CD14-positive monocyte (primary cell): ENCODE measurements around the gene ZNF622. TPM values are rescaled to one million over a fixed set of nuclear protein-coding genes. Genes with fewer than 3 reads are reported as not detected.

Experiments
- DNase-seq, 3 donors: peaks; one replicate each; pipeline ENCODE4 v3.0.0-alpha.2; 2011 to 2022
- H2AFZ ChIP-seq: 2 replicates; pipeline ENCODE4 v1.6.0; 2012; ENCODE audit warnings: mild to moderate bottlenecking, low read depth, low read length, inconsistent platforms; ENCODE audit not compliant: insufficient read depth, poor library complexity, severe bottlenecking
- H3K27ac ChIP-seq, 2 donors: 1 replicate in 1 of 2; 2 replicates in 1 of 2; pipeline ENCODE4 v1.5.1; 2012 to 2013; ENCODE audit warnings: low read length in 2 of 2, control low read depth in 1 of 2, inconsistent platforms in 1 of 2, low read depth in 1 of 2, mild to moderate bottlenecking in 1 of 2
- H3K27me3 ChIP-seq, 2 donors: one replicate each; pipeline versions ENCODE4 v1.6.0 to v1.6.1; 2011 to 2013; ENCODE audit warnings: low read length in 2 of 2; ENCODE audit not compliant: control insufficient read depth in 2 of 2, insufficient read depth in 2 of 2
- H3K36me3 ChIP-seq, 2 donors: replicated peaks in 1 of 2; 1 replicate in 1 of 2; 2 replicates in 1 of 2; pipeline versions ENCODE4 v1.5.1 to v1.6.1; 2012 to 2013; ENCODE audit warnings: low read length in 2 of 2, control low read depth in 1 of 2, inconsistent platforms in 1 of 2, mild to moderate bottlenecking in 1 of 2; ENCODE audit not compliant: insufficient read depth in 2 of 2, control insufficient read depth in 1 of 2
- H3K4me1 ChIP-seq, 2 donors: 1 replicate in 1 of 2; 2 replicates in 1 of 2; pipeline versions ENCODE4 v1.5.1 to v1.6.1; 2012 to 2013; ENCODE audit warnings: low read length in 2 of 2, control low read depth in 1 of 2, inconsistent platforms in 1 of 2, mild to moderate bottlenecking in 1 of 2, moderate library complexity in 1 of 2; ENCODE audit not compliant: insufficient read depth in 2 of 2, control insufficient read depth in 1 of 2
- H3K4me2 ChIP-seq: replicated peaks from 2 replicates; pipeline ENCODE3; 2012; ENCODE audit warnings: low read length, moderate library complexity, mild to moderate bottlenecking; ENCODE audit not compliant: poor library complexity, severe bottlenecking; ENCODE audit errors: extremely low read depth
- H3K4me3 ChIP-seq, 3 experiments: fragments of 200-600 bp in 1 of 3; sonication (generic) in 1 of 3; replicated peaks in 1 of 3; 1 replicate in 2 of 3; 2 replicates in 1 of 3; pipeline ENCODE4 v1.5.1; 2011 to 2013; ENCODE audit warnings: low read length in 3 of 3, mild to moderate bottlenecking in 3 of 3, control low read depth in 2 of 3, low read depth in 2 of 3, inconsistent platforms in 1 of 3, moderate library complexity in 1 of 3
- H3K79me2 ChIP-seq: 2 replicates; pipeline ENCODE4 v1.6.0; 2012; ENCODE audit warnings: mild to moderate bottlenecking, control low read depth, inconsistent platforms, low read length, moderate library complexity; ENCODE audit not compliant: insufficient read depth
- H3K9ac ChIP-seq: 2 replicates; pipeline ENCODE4 v1.6.0; 2017; ENCODE audit warnings: low read length, mild to moderate bottlenecking; ENCODE audit not compliant: insufficient read depth, poor library complexity, severe bottlenecking
- H3K9me3 ChIP-seq, 2 donors: replicated peaks in 1 of 2; 1 replicate in 1 of 2; 2 replicates in 1 of 2; pipeline versions ENCODE4 v1.5.1 to v1.6.1; 2012 to 2013; ENCODE audit warnings: low read length in 2 of 2, control low read depth in 1 of 2; ENCODE audit not compliant: control insufficient read depth in 1 of 2, insufficient read depth in 1 of 2
- H4K20me1 ChIP-seq: 2 replicates; pipeline ENCODE4 v1.6.0; 2012; ENCODE audit warnings: mild to moderate bottlenecking, low read length, control low read depth, moderate library complexity; ENCODE audit not compliant: insufficient read depth
- H3K27ac Mint-ChIP-seq, 7 donors: one replicate each; pipeline ENCODE4 v1.8.0; 2020; ENCODE audit warnings: mild to moderate bottlenecking in 7 of 7, mixed read lengths in 7 of 7, moderate library complexity in 6 of 7, inconsistent platforms in 2 of 7
- H3K27me3 Mint-ChIP-seq, 3 donors: one replicate each; pipeline ENCODE4 v1.8.0; 2021 to 2022; ENCODE audit warnings: low read depth in 3 of 3, mild to moderate bottlenecking in 3 of 3, mixed read lengths in 3 of 3, moderate library complexity in 3 of 3, inconsistent platforms in 1 of 3
- H3K36me3 Mint-ChIP-seq, 2 donors: one replicate each; pipeline ENCODE4 v1.8.0; 2020; ENCODE audit warnings: mixed read lengths in 2 of 2, inconsistent platforms in 1 of 2, mild to moderate bottlenecking in 1 of 2
- H3K4me1 Mint-ChIP-seq: one replicate; pipeline ENCODE4 v1.8.0; 2020; ENCODE audit warnings: mild to moderate bottlenecking, mixed read lengths
- H3K4me3 Mint-ChIP-seq, 2 donors: one replicate each; pipeline ENCODE4 v1.8.0; 2020; ENCODE audit warnings: mild to moderate bottlenecking in 2 of 2, mixed read lengths in 2 of 2, moderate library complexity in 1 of 2
- H3K9me3 Mint-ChIP-seq, 7 donors: one replicate each; pipeline ENCODE4 v1.8.0; 2020 to 2022; ENCODE audit warnings: mixed read lengths in 7 of 7, mild to moderate bottlenecking in 6 of 7, moderate library complexity in 6 of 7, inconsistent platforms in 2 of 7
- CTCF ChIP-seq: fragments of 200-600 bp; IDR thresholded peaks from one replicate; pipeline ENCODE4 v1.8.0; 2022; ENCODE audit warnings: antibody characterized with exemption, mild to moderate bottlenecking
- WGBS: methylation state at CpG from one replicate; pipeline ENCODE4 v1.1.5; 2013; ENCODE audit warnings: missing lambda C conversion rate; ENCODE audit not compliant: insufficient coverage; 5-methylcytosine and 5-hydroxymethylcytosine counted together
- intact Hi-C, 2 donors: fragments of 100-400 bp; cut with micrococcal nuclease; formaldehyde crosslinking; loops; one replicate each; pipeline versions ENCODE4 v1.15.0 to v1.15.1; 2023
- polyA plus RNA-seq, 3 donors: library from polyadenylated mRNA; depleted of rRNA in 1 of 3; unstranded in 2 of 3; stranded (reverse) in 1 of 3; fragments of 300-500 nt in 2 of 3; fragments of >200 nt in 1 of 3; fragmentation: Illumina TruSeq in 2 of 3; gene quantifications; 1 replicate in 2 of 3; 2 replicates in 1 of 3; pipeline ENCODE4 v1.2.3, GENCODE V29; 2012 to 2021

Gene ZNF622
- polyA plus RNA-seq, 3 donors, result 6.1 to 30.1 (median 25.8) TPM

DNA sequence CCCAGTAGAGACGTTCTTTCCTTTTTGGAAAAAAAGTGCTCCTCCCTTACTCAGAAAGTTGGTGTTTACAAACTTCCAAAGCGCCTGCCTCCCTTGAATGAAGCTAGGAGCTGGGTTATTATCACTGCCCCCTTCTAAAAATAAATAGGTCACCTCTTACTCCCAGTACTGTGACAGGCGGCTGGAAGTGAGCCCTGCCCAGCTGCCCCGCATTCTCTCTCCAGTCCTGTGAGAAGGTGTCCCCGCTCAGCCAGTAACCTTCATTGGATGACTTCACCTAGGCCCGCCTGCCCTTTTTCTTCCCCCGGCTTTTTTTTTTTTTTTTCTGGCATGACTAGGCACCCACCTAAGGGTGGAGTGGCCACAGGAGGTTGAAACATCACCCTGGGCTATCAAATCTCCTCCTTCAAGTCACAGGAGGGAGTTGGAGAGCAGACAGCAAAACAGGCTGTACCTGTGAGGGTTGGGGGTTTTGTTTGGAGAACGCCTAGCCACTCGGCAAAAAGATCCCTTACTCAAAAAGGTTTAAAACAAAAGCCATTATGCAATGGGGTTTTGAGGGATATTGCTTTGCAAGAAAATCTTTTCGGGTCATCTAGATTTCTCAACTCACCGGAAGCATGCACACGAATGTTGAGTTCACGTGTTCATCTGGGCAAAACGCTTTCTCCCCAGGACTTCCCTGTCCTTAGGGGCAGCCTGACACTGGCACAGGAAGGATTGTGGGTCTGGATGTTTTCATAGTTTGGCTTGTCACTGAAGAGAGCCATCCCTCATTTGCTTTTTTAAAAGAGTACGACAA lies 43.3 kb upstream of the ZNF622 start:
- TF ChIP-seq CTCF, result no peak
- Histone ChIP-seq H3K4me3 (peak overlapping the region; percentile 7 to 62 (median 39)), H3K79me2 (no peaks in the 10 kb centered on the region), H2AFZ (peak overlapping the region; percentile 69), H3K4me1 (peaks cover 0 to 11% of the 10 kb centered on the region in 2 donors), H3K4me2 (peak overlapping the region; percentile 66), H3K36me3 (no peaks in the 10 kb centered on the region), H3K9me3 (no peaks in the 10 kb centered on the region), H3K27ac (peak overlapping the region; percentile 68 to 79), H3K27me3 (no peaks in the 10 kb centered on the region), H4K20me1 (no peaks in the 10 kb centered on the region), H3K9ac (peak overlapping the region; percentile 38)
- Mint-ChIP-seq H3K27me3 (peaks cover 0 to 1% (median 0%) of the 10 kb centered on the region in 3 donors), H3K4me1 (peaks cover 17% of the 10 kb centered on the region), H3K9me3 (peaks cover 0 to 3% (median 0%) of the 10 kb centered on the region in 7 donors), H3K4me3 (peak overlapping the region; percentile 73 to 83), H3K36me3 (no peaks in the 10 kb centered on the region), H3K27ac (peak overlapping the region; percentile 86 to 95 (median 94))
- intact Hi-C loops, result no loop called here
- 0% methylated on average over 4 of the region's 15 CpGs for WGBS
- DNase-seq, result peak; percentile 53 to 81 (median 61)

GRCh38 chr5:16507716-16508115 lies 42.1 kb upstream of the ZNF622 start:
- TF ChIP-seq CTCF, result no peak
- no peaks in the 10 kb centered on the region for H3K27me3 ChIP-seq
- H3K9me3 Mint-ChIP-seq, result peaks cover 0 to 3% (median 0%) of the 10 kb centered on the region in 7 donors
- no peak overlapping the region for H3K27ac Mint-ChIP-seq
- H3K4me3 Mint-ChIP-seq, result no peak overlapping the region
- H3K9me3 ChIP-seq, result no peaks in the 10 kb centered on the region
- no peak for DNase-seq
- intact Hi-C loops, result no loop called here
- no peak overlapping the region for H3K27ac ChIP-seq
- H3K36me3 Mint-ChIP-seq, result no peaks in the 10 kb centered on the region
- H3K27me3 Mint-ChIP-seq, result peaks cover 0 to 1% (median 0%) of the 10 kb centered on the region in 3 donors
- H3K4me1 Mint-ChIP-seq, result peaks cover 17% of the 10 kb centered on the region
- no peaks in the 10 kb centered on the region for H3K79me2 ChIP-seq
- H3K9ac ChIP-seq, result no peak overlapping the region
- H3K36me3 ChIP-seq, result no peaks in the 10 kb centered on the region
- no peak overlapping the region for H3K4me3 ChIP-seq
- H3K4me1 ChIP-seq, result peaks cover 0 to 11% of the 10 kb centered on the region in 2 donors
- H2AFZ ChIP-seq, result no peak overlapping the region
- no peaks in the 10 kb centered on the region for H4K20me1 ChIP-seq
- H3K4me2 ChIP-seq, result no peak overlapping the region
